ENCODE measurements around the gene PARVG. TPM values are rescaled to one million over a fixed set of nuclear protein-coding genes. Genes with fewer than 3 reads are reported as not detected.

The PARVG gene
- total and polyA plus RNA-seq, 2 experiments from 2014 or later = 0.33 TPM; not detected in 1

- H3K27me3 ChIP-seq = no peaks in the 10 kb centered on the region
- TF ChIP-seq CTCF (IDR thresholded peaks at IDR 0.05; ENCODE audit: low read depth, low read length) = no peak
- H3K9me3 ChIP-seq (ENCODE audit: low read depth) = no peaks in the 10 kb centered on the region
- no peak overlapping the region for H3K27ac ChIP-seq
- no peaks in the 10 kb centered on the region for H3K36me3 ChIP-seq
- DNase-seq (ENCODE audit: low read depth in 1 of 2, low spot score in 1 of 2) = no peak
- H3K4me1 ChIP-seq (ENCODE audit: low read depth) = no peaks in the 10 kb centered on the region
- no peak overlapping the region for H3K4me3 ChIP-seq
Measured at GRCh38 chr22:44184006-44184405, 3.3 kb downstream of the PARVG start.

- no peak overlapping the region for H3K4me3 ChIP-seq
- no peak for DNase-seq (ENCODE audit: low read depth in 1 of 2, low spot score in 1 of 2)
- H3K27me3 ChIP-seq = no peaks in the 10 kb centered on the region
- no peak overlapping the region for H3K27ac ChIP-seq
- no peaks in the 10 kb centered on the region for H3K4me1 ChIP-seq (ENCODE audit: low read depth)
- TF ChIP-seq CTCF (IDR thresholded peaks at IDR 0.05; ENCODE audit: low read depth, low read length) = no peak
- no peaks in the 10 kb centered on the region for H3K9me3 ChIP-seq (ENCODE audit: low read depth)
- H3K36me3 ChIP-seq = no peaks in the 10 kb centered on the region
Measured at GRCh38 chr22:44185237-44186120, 4.8 kb downstream of the PARVG start.

GRCh38 chr22:44186121-44186510 lies 5.4 kb downstream of the PARVG start:
- Histone ChIP-seq H3K4me3 (no peak overlapping the region), H3K27me3 (no peaks in the 10 kb centered on the region), H3K36me3 (no peaks in the 10 kb centered on the region), H3K4me1 (ENCODE audit: low read depth) (no peaks in the 10 kb centered on the region), H3K27ac (no peak overlapping the region), H3K9me3 (ENCODE audit: low read depth) (no peaks in the 10 kb centered on the region)
- DNase-seq (ENCODE audit: low read depth in 1 of 2, low spot score in 1 of 2) = no peak
- TF ChIP-seq CTCF (IDR thresholded peaks at IDR 0.05; ENCODE audit: low read depth, low read length) = no peak

GRCh38 chr22:44186737-44187136 lies 6.0 kb downstream of the PARVG start:
- H3K27ac ChIP-seq = no peak overlapping the region
- no peaks in the 10 kb centered on the region for H3K36me3 ChIP-seq
- no peak for DNase-seq (ENCODE audit: low read depth in 1 of 2, low spot score in 1 of 2)
- H3K9me3 ChIP-seq (ENCODE audit: low read depth) = no peaks in the 10 kb centered on the region
- TF ChIP-seq CTCF (IDR thresholded peaks at IDR 0.05; ENCODE audit: low read depth, low read length) = no peak
- no peaks in the 10 kb centered on the region for H3K27me3 ChIP-seq
- H3K4me1 ChIP-seq (ENCODE audit: low read depth) = no peaks in the 10 kb centered on the region
- no peak overlapping the region for H3K4me3 ChIP-seq

GRCh38 chr22:44187652-44188230 lies 7.0 kb downstream of the PARVG start:
- Histone ChIP-seq H3K36me3 (no peaks in the 10 kb centered on the region), H3K27ac (no peak overlapping the region), H3K9me3 (ENCODE audit: low read depth) (no peaks in the 10 kb centered on the region), H3K4me3 (no peak overlapping the region), H3K4me1 (ENCODE audit: low read depth) (no peaks in the 10 kb centered on the region), H3K27me3 (no peaks in the 10 kb centered on the region)
- no peak for DNase-seq (ENCODE audit: low read depth in 1 of 2, low spot score in 1 of 2)
- no peak for TF ChIP-seq CTCF (IDR thresholded peaks at IDR 0.05; ENCODE audit: low read depth, low read length)
